Adrenal gland (tissue), 12 donors: ENCODE results near the gene PRXL2A. TPM values are rescaled to one million over a fixed set of nuclear protein-coding genes. Genes with fewer than 3 reads are reported as not detected.

Experiments
- DNase-seq, 7 donors: peaks; one replicate each; pipeline ENCODE4 v3.0.0-alpha.2; 2019 to 2020
- H3K27ac ChIP-seq, 5 donors: fragments of 200-600 bp; sonication (generic) in 4 of 5; 1 replicate in 3 of 5; 2 replicates in 2 of 5; pipeline versions ENCODE4 v1.5.1 to v1.8.0; 2016 to 2020; ENCODE audit warnings: mild to moderate bottlenecking in 1 of 5
- H3K27me3 ChIP-seq: fragments of 200-600 bp; 2 replicates; pipeline ENCODE4 v1.8.0; 2021
- H3K36me3 ChIP-seq, 2 donors: fragments of 200-600 bp; replicated peaks in 1 of 2; 1 replicate in 1 of 2; 2 replicates in 1 of 2; pipeline versions ENCODE4 v1.5.1 to v1.8.0; 2018 to 2022
- H3K4me1 ChIP-seq, 2 donors: fragments of 200-600 bp; replicated peaks in 1 of 2; 1 replicate in 1 of 2; 2 replicates in 1 of 2; pipeline versions ENCODE4 v1.5.1 to v1.8.0; 2018 to 2021
- H3K4me3 ChIP-seq, 4 donors: fragments of 200-600 bp; sonication (generic) in 3 of 4; one replicate each; pipeline ENCODE4 v1.5.1; 2016 to 2018
- H3K9me3 ChIP-seq, 3 donors: fragments of 200-600 bp; sonication (generic) in 1 of 3; replicated peaks in 1 of 3; 1 replicate in 2 of 3; 2 replicates in 1 of 3; pipeline versions ENCODE4 v1.5.1 to v1.8.0; 2016 to 2021
- CTCF ChIP-seq, 6 experiments: fragments of 450-650 bp in 4 of 6; fragments of 200-600 bp in 2 of 6; sonication (generic) in 1 of 6; IDR thresholded peaks; 1 replicate in 5 of 6; 2 replicates in 1 of 6; pipeline versions ENCODE4 v1.5.1 to v1.8.0; 2016 to 2021; ENCODE audit warnings: antibody characterized with exemption in 6 of 6, mild to moderate bottlenecking in 2 of 6, moderate library complexity in 1 of 6
- POLR2A ChIP-seq, 2 donors: fragments of 450-650 bp; IDR thresholded peaks; one replicate each; pipeline ENCODE4 v1.6.1; 2017; ENCODE audit warnings: antibody characterized with exemption in 2 of 2, mild to moderate bottlenecking in 2 of 2, moderate library complexity in 1 of 2
- WGBS, 4 donors: extraction: QIAGEN DNeasy Blood & Tissue Kit in 2 of 4; methylation state at CpG; one replicate each; pipeline versions ENCODE4 v1.1.5 to v1.1.7; 2013 to 2017; 5-methylcytosine and 5-hydroxymethylcytosine counted together
- intact Hi-C, 2 donors: fragments of 100-400 bp; cut with DNase I; formaldehyde crosslinking; loops; one replicate each; pipeline versions ENCODE4 v1.14.1 to v1.15.0; 2022 to 2023
- polyA plus RNA-seq, 3 donors: library from polyadenylated mRNA; stranded (reverse); fragments of 200-250 nt in 2 of 3; fragments of 350-450 nt in 1 of 3; fragmentation: Illumina TruSeq in 1 of 3; extraction: RNeasy Lipid Tissue Mini Kit (QIAGEN cat#74804) in 1 of 3; gene quantifications; one replicate each; pipeline ENCODE4 v1.2.3, GENCODE V29; 2013 to 2014
- total RNA-seq, 9 donors: library from RNA; depleted of rRNA in 4 of 9; stranded (reverse); fragments of >200 nt in 4 of 9; fragments of 120-200 nt in 1 of 9; fragmentation: NEBNext Ultra II Directional in 1 of 9; extraction: Animal tissue kit (Norgen Biotek cat#: 25700) in 1 of 9; gene quantifications; one replicate each; pipeline versions ENCODE4 v1.1.0 to v1.2.4, GENCODE V29; 2013 to 2023
- donor health status: healthy with polysubstance abuse.
- donor health status: Bipolar disorder and iron deficiency.
- donor health status: DM: yes; HTN: yes; CAD: no.
- donor health status: DM: no; HTN: no; CAD: no.
- donor health status: DM: no; HTN: no; CAD: no.
- donor health status: DM: yes; HTN: yes; CAD: no.

Gene PRXL2A
- total and polyA plus RNA-seq, 12 donors = 12.7 to 140 (median 29.9) TPM

GRCh38 chr10:80392250-80392649 is 16.1 kb upstream of the PRXL2A start:
- WGBS, 4 donors = 68 to 80% (median 74%) methylated on average over 6 of the region's 6 CpGs
- TF ChIP-seq CTCF (IDR thresholded peaks at IDR 0.05) (no peak), POLR2A (IDR thresholded peaks at IDR 0.05) (no peak)
- H3K9me3 ChIP-seq = no peaks in the 10 kb centered on the region
- H3K27ac ChIP-seq = no peak overlapping the region
- H3K36me3 ChIP-seq = no peaks in the 10 kb centered on the region
- intact Hi-C loops = no loop called here
- peaks cover 5 to 8% of the 10 kb centered on the region in 2 donors for H3K4me1 ChIP-seq
- no peak for DNase-seq
- no peaks in the 10 kb centered on the region for H3K27me3 ChIP-seq
- H3K4me3 ChIP-seq = no peak overlapping the region

GRCh38 chr10:80394358-80394916 is 13.9 kb upstream of the PRXL2A start:
- no peak overlapping the region for H3K27ac ChIP-seq
- no peak for DNase-seq
- H3K4me1 ChIP-seq = no peaks in the 10 kb centered on the region
- H3K36me3 ChIP-seq = no peaks in the 10 kb centered on the region
- H3K9me3 ChIP-seq = no peaks in the 10 kb centered on the region
- no peak for TF ChIP-seq POLR2A (IDR thresholded peaks at IDR 0.05)
- no peak for TF ChIP-seq CTCF (IDR thresholded peaks at IDR 0.05)
- H3K4me3 ChIP-seq = no peak overlapping the region
- intact Hi-C loops = no loop called here
- WGBS, 4 donors = 54 to 77% (median 63%) methylated on average over 2 of the region's 2 CpGs
- no peaks in the 10 kb centered on the region for H3K27me3 ChIP-seq

- H3K4me1 ChIP-seq = no peaks in the 10 kb centered on the region
- H3K27me3 ChIP-seq = no peaks in the 10 kb centered on the region
- no peak for DNase-seq
- TF ChIP-seq CTCF (IDR thresholded peaks at IDR 0.05) = no peak
- TF ChIP-seq POLR2A (IDR thresholded peaks at IDR 0.05) = no peak
- H3K36me3 ChIP-seq = no peaks in the 10 kb centered on the region
- 81 to 96% (median 86%) methylated on average over 2 of the region's 2 CpGs for WGBS, 4 donors
- intact Hi-C loops = no loop called here
- no peaks in the 10 kb centered on the region for H3K9me3 ChIP-seq
- no peak overlapping the region for H3K27ac ChIP-seq
- no peak overlapping the region for H3K4me3 ChIP-seq
Observed at GRCh38 chr10:80397014-80397413, 11.3 kb upstream of the PRXL2A start.

- no peak for TF ChIP-seq POLR2A (IDR thresholded peaks at IDR 0.05)
- TF ChIP-seq CTCF (IDR thresholded peaks at IDR 0.05) = no peak
- intact Hi-C loops = no loop called here
- Histone ChIP-seq H3K27ac (no peak overlapping the region), H3K27me3 (no peaks in the 10 kb centered on the region), H3K36me3 (no peaks in the 10 kb centered on the region), H3K4me1 (no peaks in the 10 kb centered on the region), H3K4me3 (no peak overlapping the region), H3K9me3 (no peaks in the 10 kb centered on the region)
- 69 to 73% (median 72%) methylated on average over 7 to 8 of the region's 8 CpGs for WGBS, 4 donors
- DNase-seq = no peak
Observed at GRCh38 chr10:80400136-80400804, 8.1 kb upstream of the PRXL2A start.
